Fibroblast of mammary gland (primary cell): ENCODE results near the gene LBX2.

Source experiments
- DNase-seq: peaks from one replicate; pipeline ENCODE4 v3.0.0-alpha.2; 2010; ENCODE audit warnings: low read depth
- H3K4me3 ChIP-seq: 2 replicates; pipeline ENCODE4 v1.5.1; 2011; ENCODE audit warnings: low read depth, mild to moderate bottlenecking, low read length, moderate library complexity; ENCODE audit not compliant: control insufficient read depth
- TF ChIP-seq, protein P1 (sequence below): conservative IDR thresholded peaks from 2 replicates; pipeline ENCODE4 v1.5.1; 2011; ENCODE audit warnings: low read depth, low read length, inconsistent platforms; ENCODE audit not compliant: control insufficient read depth, insufficient read depth

The LBX2 gene

DNA sequence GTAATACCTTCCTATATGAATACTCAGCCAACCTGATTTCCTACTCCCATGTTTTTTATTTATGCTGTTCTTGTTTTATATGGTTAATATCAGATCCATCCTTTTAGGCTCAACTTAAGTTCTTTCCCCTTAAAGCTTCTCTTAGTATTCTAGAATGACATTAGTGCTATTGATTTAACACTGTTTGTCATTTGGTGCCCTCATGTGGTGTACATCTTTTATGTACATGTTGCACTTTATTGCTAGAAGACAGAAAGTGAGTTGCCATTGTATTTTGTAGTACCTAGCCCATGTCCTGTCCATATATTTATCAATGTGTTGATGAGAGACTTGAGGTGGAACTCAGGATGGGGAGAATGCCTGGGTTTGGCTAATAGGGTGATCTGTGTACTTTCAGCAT is 32.8 kb upstream of the LBX2 start:
- DNase-seq = peak; percentile 76
- no peak overlapping the region for H3K4me3 ChIP-seq
- TF ChIP-seq, protein P1, sequence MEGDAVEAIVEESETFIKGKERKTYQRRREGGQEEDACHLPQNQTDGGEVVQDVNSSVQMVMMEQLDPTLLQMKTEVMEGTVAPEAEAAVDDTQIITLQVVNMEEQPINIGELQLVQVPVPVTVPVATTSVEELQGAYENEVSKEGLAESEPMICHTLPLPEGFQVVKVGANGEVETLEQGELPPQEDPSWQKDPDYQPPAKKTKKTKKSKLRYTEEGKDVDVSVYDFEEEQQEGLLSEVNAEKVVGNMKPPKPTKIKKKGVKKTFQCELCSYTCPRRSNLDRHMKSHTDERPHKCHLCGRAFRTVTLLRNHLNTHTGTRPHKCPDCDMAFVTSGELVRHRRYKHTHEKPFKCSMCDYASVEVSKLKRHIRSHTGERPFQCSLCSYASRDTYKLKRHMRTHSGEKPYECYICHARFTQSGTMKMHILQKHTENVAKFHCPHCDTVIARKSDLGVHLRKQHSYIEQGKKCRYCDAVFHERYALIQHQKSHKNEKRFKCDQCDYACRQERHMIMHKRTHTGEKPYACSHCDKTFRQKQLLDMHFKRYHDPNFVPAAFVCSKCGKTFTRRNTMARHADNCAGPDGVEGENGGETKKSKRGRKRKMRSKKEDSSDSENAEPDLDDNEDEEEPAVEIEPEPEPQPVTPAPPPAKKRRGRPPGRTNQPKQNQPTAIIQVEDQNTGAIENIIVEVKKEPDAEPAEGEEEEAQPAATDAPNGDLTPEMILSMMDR = peak; percentile 38

GRCh38 chr2:74531666-74532065 is 32.3 kb upstream of the LBX2 start:
- TF ChIP-seq, protein P1 = no peak
- no peak overlapping the region for H3K4me3 ChIP-seq
- no peak for DNase-seq

DNA sequence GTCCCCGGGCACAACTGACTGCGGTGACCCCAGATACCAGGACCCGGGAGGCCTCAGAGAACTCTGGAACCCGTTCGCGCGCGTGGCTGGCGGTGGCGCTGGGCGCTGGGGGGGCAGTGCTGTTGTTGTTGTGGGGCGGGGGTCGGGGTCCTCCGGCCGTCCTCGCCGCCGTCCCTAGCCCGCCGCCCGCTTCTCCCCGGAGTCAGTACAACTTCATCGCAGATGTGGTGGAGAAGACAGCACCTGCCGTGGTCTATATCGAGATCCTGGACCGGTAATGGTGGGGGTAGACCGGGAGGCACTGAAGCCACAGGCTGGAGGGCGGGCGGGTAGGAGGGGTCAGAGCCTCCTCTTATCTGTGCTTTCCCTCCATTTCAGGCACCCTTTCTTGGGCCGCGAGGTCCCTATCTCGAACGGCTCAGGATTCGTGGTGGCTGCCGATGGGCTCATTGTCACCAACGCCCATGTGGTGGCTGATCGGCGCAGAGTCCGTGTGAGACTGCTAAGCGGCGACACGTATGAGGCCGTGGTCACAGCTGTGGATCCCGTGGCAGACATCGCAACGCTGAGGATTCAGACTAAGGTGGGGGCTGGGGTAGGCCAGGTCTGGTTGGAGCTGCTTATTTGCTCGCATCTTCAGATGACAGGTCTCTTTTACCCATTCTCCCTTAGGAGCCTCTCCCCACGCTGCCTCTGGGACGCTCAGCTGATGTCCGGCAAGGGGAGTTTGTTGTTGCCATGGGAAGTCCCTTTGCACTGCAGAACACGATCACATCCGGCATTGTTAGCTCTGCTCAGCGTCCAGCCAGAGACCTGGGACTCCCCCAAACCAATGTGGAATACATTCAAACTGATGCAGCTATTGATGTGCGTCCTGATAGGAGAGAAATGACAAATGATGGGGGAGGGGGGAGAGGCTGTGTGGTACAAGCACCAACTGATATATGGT is 31.1 kb upstream of the LBX2 start:
- peak overlapping the region; percentile 98 for H3K4me3 ChIP-seq
- TF ChIP-seq, protein P1 = no peak
- peak; percentile 47 for DNase-seq

GRCh38 chr2:74529357-74530238 is 30.2 kb upstream of the LBX2 start, which contains the start of the genes AUP1 and HTRA2:
Gene AUP1, minus strand, starts transcription at chr2:74529706. Its CDS starts 77 bp downstream, at chr2:74529629.
Gene HTRA2, plus strand, starts transcription at chr2:74529933. Its CDS starts 74 bp downstream, at chr2:74530007.
- TF ChIP-seq, protein P1 = no peak
- H3K4me3 ChIP-seq = peak within 1 kb of the TSS; percentile 98
- DNase-seq = peak; percentile 99

GRCh38 chr2:74528600-74529356 is 29.4 kb upstream of the LBX2 start:
- TF ChIP-seq, protein P1 = no peak
- H3K4me3 ChIP-seq = peak overlapping the region; percentile 98
- DNase-seq = no peak

DNA sequence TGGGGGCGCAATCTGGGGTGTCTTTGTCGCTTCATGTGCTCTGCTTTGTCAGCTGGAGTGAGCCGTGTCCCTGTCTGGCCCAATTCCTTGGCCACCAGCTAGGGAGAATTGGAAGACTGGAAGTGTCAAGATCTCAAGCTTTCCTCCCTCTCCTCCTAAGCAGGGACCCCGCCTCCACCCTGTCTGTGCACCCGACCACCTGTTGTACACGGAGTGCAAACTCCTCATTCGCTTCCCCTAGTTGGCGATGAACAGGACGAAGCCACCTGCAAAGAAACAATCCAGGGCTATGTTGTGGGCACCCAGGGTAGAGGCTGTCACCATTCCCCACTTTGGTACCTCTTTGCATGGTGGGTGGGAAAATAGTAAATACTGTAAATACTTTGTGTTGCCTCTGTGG is 28.3 kb upstream of the LBX2 start:
- no peak for DNase-seq
- TF ChIP-seq, protein P1 = no peak
- no peak overlapping the region for H3K4me3 ChIP-seq
